Head of caudate nucleus (tissue), 42 donors: ENCODE results near the gene WFS1.

Source experiments
- DNase-seq, 42 donors: peaks; one replicate each; pipeline versions ENCODE4 v3.0.0 to v3.0.0-alpha.2; 2020 to 2021; ENCODE audit warnings: mixed read lengths in 7 of 42
- intact Hi-C: fragments of 100-400 bp; cut with DNase I; formaldehyde crosslinking; loops from one replicate; pipeline ENCODE4 v1.15.0; 2022

The WFS1 gene

GRCh38 chr4:6339818-6340445, 70.3 kb downstream of the WFS1 start:
- intact Hi-C loops, result no loop called here
- no peak for DNase-seq

DNA sequence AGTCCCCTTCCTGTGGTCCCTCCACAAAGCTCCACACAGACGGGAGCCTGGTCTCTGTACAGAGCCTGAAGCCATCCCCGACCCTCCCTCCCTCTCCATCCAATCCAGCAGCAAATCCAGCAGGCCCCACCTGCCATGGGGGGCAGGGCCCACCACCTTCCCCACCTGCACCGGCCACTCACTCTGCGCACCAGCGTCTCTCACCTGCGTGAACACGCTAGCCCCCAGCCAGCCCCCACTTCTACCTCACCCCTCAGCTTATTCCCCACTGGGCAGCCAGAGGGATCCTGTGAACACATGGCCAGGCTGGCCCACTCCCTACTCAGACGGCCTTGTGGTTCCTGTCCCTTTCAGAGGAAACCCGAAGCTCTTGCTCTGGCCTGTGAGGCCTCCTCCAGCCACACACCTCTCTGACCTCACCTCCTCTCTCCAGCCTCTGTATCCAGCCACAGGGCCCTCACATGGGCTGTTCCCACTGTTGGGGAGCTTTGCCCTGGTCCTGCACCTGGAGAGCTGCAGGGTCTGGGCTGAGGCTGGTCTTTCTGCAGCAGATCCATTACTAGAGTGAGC, 70.9 kb downstream of the WFS1 start:
- no peak for DNase-seq
- intact Hi-C loops, result no loop called here

DNA sequence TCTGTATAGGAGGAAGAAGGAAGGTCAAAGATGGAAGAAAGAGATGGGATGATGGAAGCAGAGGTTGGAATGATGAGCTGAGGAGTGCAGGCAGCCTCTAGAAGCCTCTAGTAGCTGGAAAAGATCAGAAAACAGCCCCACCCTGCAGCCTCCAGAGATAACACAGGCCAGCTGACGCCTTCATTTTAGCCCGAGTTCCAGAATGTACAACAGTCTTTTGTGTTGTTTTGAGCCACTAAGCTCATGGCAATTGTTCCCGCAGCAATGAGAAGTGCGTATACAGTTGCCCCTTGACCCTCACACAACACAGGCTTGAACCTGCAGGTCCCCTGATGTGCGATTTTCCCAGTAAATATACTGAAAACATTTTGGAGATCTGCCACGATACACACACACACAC, 72.0 kb downstream of the WFS1 start:
- intact Hi-C loops, result no loop called here
- no peak for DNase-seq

- intact Hi-C loops, result no loop called here
- peak in 41 of 42 donors; percentile 48 to 89 (median 75) for DNase-seq
Measured at GRCh38 chr4:6342530-6343293, 73.1 kb downstream of the WFS1 start.

DNA sequence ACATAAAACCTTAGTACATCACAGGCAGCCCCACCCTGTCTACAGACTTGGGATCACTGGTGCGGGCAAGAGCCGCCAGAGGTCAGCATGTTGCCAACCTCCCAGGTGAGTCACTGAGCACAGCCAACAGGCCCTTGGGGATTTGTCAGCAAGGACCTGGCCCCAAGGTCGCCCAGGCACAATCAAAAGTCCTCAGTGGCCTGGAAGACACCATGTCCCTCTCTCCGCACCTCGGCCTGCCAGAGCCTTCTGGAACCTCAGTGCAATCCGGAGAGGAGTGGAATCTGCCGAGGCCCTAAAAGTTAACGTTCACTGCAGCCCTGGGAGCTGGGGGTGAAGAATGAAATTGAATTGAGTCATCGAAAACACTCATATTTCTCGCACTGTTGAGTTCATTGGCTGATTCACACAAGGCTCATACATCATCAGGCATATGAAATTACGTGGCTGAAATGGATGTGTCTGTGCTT, 74.3 kb downstream of the WFS1 start:
- DNase-seq, result peak in 8 of 42 donors; percentile 29 to 65 (median 50)
- intact Hi-C loops, result no loop called here

GRCh38 chr4:6345096-6345830, 75.6 kb downstream of the WFS1 start:
- no peak for DNase-seq
- intact Hi-C loops, result no loop called here

- intact Hi-C loops, result no loop called here
- no peak for DNase-seq
Measured at GRCh38 chr4:6345866-6346265, 76.2 kb downstream of the WFS1 start.

DNA sequence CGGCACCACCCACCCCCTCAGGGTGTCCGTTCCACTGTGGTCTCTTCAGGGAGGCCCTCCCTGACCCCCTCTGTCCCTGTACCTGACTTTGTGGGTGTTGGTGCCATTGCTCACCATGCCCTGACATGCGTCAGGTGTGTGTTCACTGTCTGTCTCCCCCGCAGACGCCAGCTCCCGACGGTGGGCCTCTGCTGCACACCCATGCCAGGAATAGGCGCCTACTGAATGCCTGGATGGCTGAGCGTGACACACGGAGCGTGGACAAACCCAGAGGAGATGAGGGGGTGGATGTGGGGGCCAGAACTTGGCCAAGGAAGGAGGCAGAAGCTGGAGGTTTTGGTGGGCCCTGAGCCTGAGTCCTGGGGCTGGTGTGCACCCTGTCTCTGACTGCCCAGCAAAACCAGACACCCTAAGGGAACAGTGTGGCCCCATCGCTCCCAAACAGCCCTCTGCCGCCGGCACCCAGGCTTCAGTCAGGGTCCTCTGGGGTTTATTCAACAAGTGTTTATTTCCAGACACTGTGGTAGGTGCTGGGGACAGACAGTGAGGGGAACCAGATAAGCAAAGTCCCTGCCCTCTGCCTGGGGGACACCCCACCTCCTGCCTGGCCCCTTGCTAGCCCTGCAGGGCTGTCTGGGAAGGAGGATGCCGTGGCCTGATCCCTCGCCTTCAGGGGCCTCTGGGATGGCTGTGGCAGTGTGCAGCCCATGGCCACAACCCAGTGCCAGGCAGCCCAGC, 76.9 kb downstream of the WFS1 start:
- peak in 1 of 42 donors; percentile 41 for DNase-seq

GRCh38 chr4:6347511-6348045, 77.9 kb downstream of the WFS1 start:
- DNase-seq, result no peak
- intact Hi-C loops, result no loop called here

More for the DNA sequence above, 76.9 kb downstream of the WFS1 start:
- intact Hi-C loops, result no loop called here

GRCh38 chr4:6348408-6348807, 78.8 kb downstream of the WFS1 start:
- DNase-seq, result no peak
- intact Hi-C loops, result no loop called here

- no peak for DNase-seq
- intact Hi-C loops, result no loop called here
Measured at GRCh38 chr4:6349896-6350603, 80.4 kb downstream of the WFS1 start.

GRCh38 chr4:6350646-6351045, 81.0 kb downstream of the WFS1 start:
- intact Hi-C loops, result no loop called here
- no peak for DNase-seq

DNA sequence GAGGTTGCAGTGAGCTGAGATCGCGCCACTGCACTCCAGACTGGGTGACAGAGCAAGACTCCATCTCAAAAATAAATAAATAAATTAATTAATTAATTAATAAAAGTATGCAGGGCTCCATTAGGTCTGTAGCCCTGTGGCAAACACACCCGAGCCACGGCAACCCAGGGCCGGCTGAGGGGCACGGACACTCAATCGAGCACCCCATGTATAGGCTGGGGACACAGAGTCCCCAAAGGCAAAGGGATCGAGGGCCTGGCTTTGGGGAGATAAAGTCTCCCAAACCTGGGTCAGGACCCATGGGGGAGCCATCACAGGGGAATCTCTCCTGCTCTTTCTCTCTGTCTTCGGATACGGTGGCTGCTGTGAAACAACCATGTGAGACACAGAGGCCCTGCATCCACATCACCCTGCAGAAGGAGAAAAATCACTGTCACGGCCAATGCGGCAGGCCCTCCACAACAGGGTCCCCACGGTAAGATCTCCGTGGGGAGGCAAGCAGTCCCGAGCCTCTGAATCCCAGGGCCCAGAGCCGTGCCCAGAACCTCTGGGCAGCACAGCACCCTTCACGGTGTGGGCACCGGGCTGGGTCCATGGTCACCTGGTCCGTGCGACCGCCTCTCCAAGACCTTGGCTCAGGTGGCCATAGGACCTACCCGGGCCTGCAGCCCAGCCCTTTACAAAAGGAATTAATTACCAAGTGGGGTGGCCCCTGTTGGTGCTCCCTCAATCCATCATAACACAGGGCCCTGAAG, 81.8 kb downstream of the WFS1 start:
- DNase-seq, result no peak
- intact Hi-C loops, result no loop called here

GRCh38 chr4:6352031-6352692, 82.5 kb downstream of the WFS1 start:
- intact Hi-C loops, result no loop called here
- no peak for DNase-seq
